NK-92 treated with Interleukin-12 subunit alpha and Interleukin-12 subunit beta, amount 100 ng/mL, for 24 hours (cell line): ENCODE data around the gene ASXL1.
"Not testable (repeated sequence)": the region's sequence is repeated elsewhere in the genome, so short reads cannot be mapped to it uniquely, and the experiment has no call there.

Experiments used
- DNase-seq: peaks from one replicate; lab custom pipeline; 2025; lab: John Stamatoyannopoulos, UW

Gene ASXL1

GRCh38 chr20:32362901-32363364, 4.8 kb downstream of the ASXL1 start:
- no peak for DNase-seq

DNA sequence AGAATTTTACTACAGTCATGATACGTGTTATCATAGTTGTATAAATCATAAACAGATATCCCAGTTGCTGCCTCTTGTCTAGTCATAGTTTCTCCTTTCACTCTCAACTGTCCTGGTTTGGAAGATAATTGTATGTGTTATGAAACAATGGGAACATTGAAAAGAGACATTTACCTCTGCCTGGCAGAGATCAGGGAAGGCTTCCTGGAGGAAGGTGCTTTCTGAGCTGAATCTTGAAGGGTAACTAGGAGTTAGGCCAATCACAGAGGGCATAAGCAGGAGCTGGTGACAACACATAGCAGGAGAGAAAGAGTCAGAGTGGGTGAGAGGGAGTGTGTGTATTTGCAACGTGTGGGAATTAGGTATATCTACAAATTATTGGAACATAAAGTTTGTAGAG, 5.4 kb downstream of the ASXL1 start:
- no peak for DNase-seq

DNA sequence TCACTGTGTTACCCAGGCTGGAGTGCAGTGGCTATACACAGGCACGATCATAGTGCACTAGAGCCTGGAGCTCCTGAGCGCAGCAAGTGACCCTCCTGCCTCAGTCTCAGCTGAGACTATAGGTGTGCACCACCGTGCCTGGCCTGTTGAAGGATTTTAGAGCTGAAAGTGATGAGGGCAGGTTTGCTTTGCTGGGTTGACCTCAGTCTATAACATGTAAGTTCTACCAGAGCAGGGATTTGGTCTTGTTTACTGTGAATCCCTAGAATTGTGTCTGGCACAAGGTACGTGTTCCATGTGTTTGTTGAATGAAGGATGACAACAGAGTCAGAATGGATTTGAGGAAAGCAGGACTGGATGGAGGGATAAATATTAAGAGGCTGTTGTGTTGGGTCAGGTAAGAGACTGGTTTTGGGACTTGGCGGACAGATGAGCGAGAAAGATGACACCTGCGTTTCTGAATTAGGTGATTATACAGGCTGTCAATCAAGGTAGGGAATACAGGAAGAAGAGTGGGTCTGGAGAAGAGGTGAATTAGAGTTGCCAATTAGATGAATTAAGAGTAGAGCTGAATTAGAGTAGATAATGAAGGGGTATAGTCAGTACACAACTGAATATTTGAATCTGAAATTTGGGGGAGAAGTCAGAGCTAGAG, 6.5 kb downstream of the ASXL1 start:
- DNase-seq = no peak

GRCh38 chr20:32365564-32365963, 7.4 kb downstream of the ASXL1 start:
- DNase-seq = no peak

DNA sequence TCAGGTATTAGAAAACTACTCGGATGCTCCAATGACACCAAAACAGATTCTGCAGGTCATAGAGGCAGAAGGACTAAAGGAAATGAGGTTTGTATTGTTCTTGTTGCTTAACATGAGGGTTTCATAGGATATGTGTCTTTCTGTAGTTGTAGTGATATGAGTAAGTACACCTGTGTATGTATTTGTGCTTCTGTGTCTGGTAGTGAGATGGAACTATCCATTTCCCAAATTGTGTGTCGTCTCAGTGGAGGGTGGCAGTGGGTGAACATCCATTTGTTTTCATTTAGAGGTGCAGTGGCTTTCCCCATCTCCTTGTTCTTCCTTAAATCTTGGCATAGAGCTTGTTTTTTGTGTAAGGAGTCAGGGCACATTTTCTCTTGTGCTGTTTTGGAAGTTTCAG, 8.2 kb downstream of the ASXL1 start:
- no peak for DNase-seq

GRCh38 chr20:32368323-32368722, 10.2 kb downstream of the ASXL1 start:
- DNase-seq = no peak

DNA sequence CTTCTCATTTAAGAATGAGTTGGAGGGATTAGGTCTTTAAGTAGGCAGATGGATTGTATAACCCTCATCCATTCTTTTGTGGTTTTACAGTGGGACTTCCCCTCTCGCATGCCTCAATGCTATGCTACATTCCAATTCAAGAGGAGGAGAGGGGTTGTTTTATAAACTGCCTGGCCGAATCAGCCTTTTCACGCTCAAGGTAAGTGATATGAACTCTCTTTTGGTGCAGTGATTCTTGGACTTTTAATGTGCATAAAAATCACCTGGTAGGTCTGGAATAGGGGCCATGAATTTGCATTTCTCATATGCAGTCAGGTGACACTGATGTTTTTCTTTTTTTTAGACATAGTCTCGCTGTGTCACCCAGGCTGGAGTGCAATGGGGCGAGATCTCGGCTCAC, 10.8 kb downstream of the ASXL1 start:
- DNase-seq = no peak

- no peak for DNase-seq
Observed at GRCh38 chr20:32370897-32371296, 12.8 kb downstream of the ASXL1 start.

GRCh38 chr20:32378461-32378860, 20.3 kb downstream of the ASXL1 start:
- no peak for DNase-seq

GRCh38 chr20:32380037-32380436, 21.9 kb downstream of the ASXL1 start:
- DNase-seq = not testable (repeated sequence)

DNA sequence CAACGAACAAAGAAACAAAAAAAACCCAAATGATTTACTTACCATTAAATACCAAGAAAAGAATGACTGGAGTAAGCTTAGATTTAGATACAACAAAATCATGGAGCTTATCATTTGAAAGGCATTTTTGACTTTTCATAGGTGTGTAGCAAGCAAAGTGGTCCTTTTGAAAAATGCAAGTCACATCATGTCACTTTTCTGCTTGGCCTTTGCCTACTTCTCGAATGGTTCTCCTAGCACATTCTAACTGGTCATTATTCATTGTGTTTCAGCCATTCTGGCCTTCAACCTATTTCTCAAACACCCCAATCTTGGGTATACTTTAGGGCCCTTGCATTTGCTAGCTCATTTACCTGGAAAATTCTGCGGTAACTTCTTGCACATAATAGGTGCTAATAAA, 22.6 kb downstream of the ASXL1 start:
- no peak for DNase-seq

DNA sequence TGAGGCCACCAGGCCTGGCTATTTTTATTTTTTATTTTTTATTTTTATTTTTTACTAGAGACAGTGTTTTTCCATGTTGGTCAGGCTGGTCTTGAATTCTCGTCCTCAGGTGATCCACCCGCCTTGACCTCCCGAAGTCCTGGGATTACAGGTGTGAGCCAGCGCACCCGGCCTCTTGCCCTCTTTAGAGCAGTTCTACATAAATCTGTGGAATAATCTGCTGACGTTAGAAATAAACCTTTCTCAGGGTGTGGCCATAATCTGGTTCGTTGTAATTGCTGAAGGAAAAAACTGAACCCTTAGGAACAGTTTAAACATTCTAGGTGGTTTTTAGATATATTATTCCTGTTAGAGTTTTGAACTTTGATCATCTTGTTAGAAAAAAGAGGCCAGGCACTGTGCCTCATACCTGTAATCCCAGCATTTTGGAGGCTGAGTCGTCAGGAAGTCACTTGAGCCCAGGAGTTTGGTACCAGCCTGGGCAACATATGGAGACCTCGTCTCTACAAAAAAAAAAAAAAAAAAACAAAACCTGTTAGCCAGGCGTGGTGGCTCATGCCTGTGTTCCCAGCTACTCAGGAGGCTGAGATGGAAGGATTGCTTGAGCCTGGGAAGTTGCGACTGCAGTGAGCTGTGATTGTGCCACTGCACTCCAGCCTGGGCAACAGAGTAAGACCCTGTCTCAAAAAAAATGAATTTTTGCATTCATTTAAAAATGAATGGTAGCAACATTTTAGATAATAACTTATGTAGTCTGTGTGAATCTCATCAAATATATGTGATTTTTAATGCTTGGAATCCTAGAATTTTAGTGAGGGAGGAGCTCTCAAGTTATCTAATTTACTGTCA, 24.2 kb downstream of the ASXL1 start:
- no peak for DNase-seq

DNA sequence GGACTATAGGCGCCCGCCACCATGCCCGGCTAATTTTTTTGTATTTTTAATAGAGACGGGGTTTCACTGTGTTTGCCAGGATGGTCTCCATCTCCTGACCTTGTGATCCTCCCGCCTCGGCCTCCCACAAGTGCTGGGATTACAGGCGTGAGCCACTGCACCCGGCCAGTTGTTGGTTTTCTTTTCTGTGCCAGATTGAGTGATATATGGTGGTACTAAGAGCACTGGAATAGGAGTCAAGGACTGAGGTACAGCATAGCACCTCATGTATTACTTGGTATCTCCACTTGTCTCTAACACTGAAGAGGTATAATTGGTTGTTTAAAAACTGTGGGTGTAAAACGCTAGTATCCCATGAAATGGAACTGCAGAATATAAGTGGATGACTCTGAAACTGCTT, 25.3 kb downstream of the ASXL1 start:
- DNase-seq = not testable (repeated sequence)

- DNase-seq = no peak
Observed at GRCh38 chr20:32385541-32385940, 27.4 kb downstream of the ASXL1 start.

- DNase-seq = no peak
Observed at GRCh38 chr20:32386091-32386490, 28.0 kb downstream of the ASXL1 start.

- peak; percentile 6 for DNase-seq
Observed at GRCh38 chr20:32387252-32387651, 29.1 kb downstream of the ASXL1 start.

DNA sequence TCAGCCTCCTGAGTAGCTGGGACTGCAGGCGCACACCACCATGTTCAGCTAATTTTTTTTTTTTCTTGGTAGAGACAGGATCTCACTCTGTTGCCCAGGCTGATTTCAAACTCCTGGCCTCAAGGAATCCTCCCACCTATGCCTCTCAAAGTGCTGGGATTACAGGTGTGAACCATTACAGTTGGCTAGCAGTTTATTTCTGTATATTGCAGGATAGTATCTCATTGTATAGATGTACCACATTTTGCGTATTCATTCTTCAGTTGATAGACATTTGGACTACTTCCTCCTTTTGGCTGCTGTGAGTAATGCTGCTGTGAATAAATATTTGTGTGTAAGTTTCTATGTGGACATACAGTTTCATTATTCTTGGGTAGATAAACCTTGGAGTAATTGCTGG, 32.9 kb downstream of the ASXL1 start:
- DNase-seq = no peak

DNA sequence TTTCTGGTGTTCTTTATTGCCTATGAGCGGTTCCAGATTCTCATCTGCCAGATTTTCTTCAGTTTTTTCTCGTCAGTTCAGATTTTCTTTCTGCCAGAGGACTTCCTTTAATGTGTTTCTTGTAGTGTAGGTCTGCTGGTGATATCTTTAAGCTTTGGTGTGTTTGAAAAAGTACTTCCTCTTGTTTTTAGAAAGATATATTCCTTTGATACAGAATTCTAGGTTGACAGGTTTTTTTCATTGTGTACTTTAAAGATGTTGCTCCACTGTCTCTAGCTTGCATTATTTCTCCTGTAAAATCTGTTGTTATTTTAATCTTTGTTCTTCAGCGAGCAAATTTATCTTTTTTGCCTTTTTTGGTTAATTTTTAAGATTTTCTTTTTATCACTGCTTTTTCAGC, 36.9 kb downstream of the ASXL1 start:
- DNase-seq = no peak

DNA sequence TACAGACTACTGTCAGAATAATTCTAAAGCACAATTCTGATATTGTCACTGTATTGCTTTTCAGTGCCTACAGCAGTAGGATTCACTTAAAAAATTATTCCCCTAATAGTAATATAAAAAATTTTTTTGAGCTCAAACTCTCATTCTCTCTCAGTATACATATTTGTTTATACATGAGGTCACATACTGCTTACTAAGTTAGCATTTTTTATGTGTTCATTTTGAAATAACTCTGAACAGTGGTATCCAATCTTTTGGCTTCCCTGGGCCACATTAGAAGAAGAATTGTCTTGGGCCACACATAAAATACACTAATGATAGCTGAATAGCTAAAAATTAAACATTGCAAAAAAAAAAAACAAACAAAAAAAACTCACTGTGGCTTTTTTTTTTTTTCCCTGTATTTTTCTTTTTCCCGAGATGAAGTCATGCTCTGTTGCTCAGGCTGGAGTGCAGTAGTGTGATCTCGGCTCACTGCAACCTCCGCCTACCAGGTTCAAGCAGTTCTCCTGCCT, 38.6 kb downstream of the ASXL1 start:
- DNase-seq = no peak

DNA sequence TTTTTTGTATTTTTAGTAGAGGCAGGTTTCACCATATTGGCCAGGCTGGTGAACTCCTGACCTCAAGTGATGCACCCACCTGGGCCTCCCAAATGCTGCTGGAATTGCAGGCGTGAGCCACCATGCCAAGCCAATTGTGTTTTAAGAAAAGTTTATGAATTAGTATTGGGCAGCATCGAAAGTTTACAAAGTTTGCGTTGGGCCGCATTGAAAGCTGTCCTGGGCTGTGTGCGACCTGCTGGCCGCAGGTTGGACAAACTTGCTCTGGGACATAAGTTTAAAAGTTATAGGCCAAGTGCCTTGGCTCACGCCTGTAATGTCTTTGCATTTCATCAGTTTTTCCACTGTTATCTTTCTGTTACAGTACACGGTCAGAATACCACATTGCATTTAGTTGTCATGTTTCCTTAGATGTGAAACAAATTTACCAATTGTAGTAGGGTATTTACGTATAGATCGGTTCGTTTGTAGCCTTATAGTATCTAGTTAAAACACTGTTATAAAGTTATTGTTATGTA, 39.5 kb downstream of the ASXL1 start:
- no peak for DNase-seq

DNA sequence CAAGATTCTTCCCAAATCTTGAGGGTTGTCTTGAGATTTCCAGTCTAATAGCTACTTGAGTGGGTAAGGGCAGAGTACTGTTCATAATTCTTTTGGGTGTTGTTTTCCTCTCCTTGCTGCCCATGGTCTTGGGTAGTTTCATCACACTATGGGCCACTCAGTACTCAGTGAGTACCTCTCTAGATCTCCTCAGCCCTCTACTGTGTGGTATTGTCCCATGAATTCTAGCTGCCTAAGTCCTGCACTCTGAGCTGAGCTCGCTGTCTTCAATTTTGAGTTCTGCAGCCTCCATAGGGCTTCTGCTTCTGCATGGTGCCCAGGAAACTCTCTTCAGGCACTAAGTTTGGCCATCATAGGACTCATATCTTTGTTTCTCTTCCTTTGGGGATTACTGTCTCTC, 42.3 kb downstream of the ASXL1 start:
- no peak for DNase-seq

DNA sequence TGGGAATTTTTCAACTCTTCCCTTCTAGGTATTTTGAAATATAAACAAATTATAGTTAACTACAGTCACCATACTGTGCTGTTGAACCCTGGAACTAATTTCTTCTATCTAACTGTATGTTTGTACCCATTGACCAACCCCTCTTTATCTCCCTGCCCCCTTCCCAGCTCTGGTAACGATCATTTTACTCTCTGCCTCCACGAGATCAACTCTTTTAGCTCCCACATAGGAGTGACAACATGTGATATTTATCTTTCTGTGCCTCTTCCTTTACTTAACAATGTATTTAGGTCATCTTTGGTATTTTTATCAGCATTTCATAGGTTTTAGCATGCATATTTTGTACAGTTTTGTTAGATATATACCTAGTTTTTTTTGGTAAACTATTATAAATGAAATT, 45.9 kb downstream of the ASXL1 start:
- DNase-seq = no peak

DNA sequence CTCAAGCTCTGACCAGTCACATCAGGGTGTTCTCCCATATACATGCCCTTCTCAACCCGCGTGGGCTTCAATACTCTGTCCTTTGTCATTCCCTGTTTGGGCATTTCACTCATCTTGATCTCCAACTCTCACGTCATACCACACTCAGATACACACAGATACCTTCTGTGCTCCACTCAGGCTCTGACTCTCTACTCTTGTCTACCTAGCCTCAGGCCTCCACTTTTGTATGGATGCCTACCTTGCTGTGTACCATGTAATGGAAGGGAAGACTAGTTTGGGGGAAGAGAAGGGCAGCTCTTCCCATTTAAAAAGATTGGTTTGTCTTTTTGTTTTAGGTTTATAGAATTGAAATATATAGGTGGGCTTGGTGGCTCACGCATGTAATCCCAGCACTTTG, 48.6 kb downstream of the ASXL1 start:
- DNase-seq = no peak
